ENCODE results near the gene CHMP4A.

- TF ChIP-seq EZH2 (IDR thresholded peaks at IDR 0.05; ENCODE audit: low read length), result no peak
- TF ChIP-seq, protein P1, sequence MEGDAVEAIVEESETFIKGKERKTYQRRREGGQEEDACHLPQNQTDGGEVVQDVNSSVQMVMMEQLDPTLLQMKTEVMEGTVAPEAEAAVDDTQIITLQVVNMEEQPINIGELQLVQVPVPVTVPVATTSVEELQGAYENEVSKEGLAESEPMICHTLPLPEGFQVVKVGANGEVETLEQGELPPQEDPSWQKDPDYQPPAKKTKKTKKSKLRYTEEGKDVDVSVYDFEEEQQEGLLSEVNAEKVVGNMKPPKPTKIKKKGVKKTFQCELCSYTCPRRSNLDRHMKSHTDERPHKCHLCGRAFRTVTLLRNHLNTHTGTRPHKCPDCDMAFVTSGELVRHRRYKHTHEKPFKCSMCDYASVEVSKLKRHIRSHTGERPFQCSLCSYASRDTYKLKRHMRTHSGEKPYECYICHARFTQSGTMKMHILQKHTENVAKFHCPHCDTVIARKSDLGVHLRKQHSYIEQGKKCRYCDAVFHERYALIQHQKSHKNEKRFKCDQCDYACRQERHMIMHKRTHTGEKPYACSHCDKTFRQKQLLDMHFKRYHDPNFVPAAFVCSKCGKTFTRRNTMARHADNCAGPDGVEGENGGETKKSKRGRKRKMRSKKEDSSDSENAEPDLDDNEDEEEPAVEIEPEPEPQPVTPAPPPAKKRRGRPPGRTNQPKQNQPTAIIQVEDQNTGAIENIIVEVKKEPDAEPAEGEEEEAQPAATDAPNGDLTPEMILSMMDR (optimal IDR thresholded peaks at IDR 0.05 in 1 of 3, IDR thresholded peaks at IDR 0.05 in 1 of 3, conservative IDR thresholded peaks at IDR 0.05 in 1 of 3; ENCODE audit: extremely low read depth in 1 of 3, insufficient read depth in 2 of 3, low read length in 3 of 3), result no peak
Observed at GRCh38 chr14:24240110-24240918, 27.0 kb upstream of the CHMP4A start.

Data from keratinocyte (primary cell).